HG02610 (cell line): ENCODE results near the gene AQP9.
"Not testable (repeated sequence)": the region's sequence is repeated elsewhere in the genome, so short reads cannot be mapped to it uniquely, and the experiment has no call there.

Source experiments
- ATAC-seq: cut with Tn5 transposase; IDR thresholded peaks from one replicate; pipeline ENCODE4 v1.9.1; 2021; ENCODE audit warnings: mild to moderate bottlenecking, moderate library complexity; ENCODE audit not compliant: unreplicated experiment

AQP9 gene, protein sequence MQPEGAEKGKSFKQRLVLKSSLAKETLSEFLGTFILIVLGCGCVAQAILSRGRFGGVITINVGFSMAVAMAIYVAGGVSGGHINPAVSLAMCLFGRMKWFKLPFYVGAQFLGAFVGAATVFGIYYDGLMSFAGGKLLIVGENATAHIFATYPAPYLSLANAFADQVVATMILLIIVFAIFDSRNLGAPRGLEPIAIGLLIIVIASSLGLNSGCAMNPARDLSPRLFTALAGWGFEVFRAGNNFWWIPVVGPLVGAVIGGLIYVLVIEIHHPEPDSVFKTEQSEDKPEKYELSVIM

DNA sequence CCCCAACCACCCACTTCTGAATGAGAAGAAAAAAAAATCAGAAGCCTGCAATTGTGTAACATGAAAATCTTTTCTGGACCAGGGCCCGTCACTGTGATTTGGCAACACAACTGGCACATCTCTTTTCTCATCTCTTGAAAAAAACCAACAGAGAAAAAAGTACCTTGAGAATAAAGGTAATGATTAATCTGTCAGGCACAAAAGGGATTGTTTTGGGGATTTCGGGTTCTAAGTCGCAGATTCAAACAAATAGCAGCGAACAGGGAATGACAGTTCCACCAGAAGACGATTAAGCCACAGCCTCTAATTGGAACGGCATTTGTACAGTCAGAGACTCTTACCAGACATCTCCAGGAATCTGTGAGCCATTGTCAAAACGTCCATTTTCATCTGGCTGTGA, at the start of gene AQP9:
Gene AQP9, plus strand, starts transcription at position 276 of the 400 bp plus-strand sequence. CDS start 185 bp downstream, outside the sequence.
- no peak for ATAC-seq

- no peak for ATAC-seq
Measured at GRCh38 chr15:58095415-58095814, 42.8 kb upstream of the AQP9 start.

- ATAC-seq = no peak
Measured at GRCh38 chr15:58096529-58097084, 41.6 kb upstream of the AQP9 start.

- no peak for ATAC-seq
Measured at GRCh38 chr15:58103482-58103881, 34.7 kb upstream of the AQP9 start.

DNA sequence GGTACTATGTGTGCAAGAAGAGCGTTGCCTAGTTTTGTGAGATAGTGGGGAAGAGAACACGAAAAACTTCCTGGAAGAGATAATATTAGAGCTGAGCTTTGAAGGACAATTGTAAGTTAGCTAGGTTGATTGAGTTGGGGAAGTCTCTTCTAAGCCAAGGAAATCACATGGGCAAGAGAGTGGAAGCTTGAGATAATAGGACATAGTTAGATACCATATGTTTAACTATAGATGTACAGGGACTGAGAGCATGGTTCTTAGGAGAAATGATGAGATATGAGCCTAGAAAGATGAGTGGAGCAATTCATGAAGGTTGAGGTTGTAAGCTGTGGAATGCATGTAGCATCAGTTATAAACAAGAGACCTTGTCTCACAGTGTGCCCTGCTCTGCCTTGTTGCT, 30.1 kb upstream of the AQP9 start:
- no peak for ATAC-seq

GRCh38 chr15:58109419-58109818, 28.8 kb upstream of the AQP9 start:
- ATAC-seq = no peak

DNA sequence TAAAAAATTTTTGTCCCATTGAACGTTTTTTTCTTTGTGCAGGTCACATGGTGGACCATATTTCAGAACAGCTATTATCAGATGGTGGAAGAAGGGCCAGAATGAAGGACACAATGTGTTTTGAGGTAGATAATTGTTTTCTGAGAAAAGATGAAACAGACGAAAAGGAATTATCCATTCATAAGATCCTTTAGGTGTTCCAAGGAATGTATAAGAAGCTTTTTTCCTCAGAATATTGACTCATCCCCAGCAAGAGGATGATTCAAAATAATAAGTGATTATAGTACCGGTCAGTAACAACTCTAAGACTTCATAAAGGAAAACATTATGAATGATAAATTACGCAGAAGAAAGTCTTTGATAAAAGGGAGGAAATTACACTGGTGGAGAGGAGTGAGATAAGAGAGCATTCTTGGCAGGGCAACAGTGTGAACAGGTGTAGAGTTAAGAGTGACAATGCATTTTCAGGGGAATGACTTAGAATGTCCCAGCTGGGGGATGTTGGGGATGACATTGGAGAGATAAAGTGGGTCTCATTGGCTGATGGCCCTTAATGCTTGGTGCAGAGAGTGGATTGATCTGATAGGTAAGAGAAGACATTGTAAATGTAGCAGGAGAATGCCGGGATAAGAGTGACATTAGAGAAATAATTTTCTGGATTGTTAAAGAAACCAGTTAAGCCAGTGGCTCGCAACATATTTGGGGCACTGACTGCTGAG, 27.0 kb upstream of the AQP9 start:
- ATAC-seq = no peak

GRCh38 chr15:58111718-58112104, 26.5 kb upstream of the AQP9 start:
- ATAC-seq = no peak

GRCh38 chr15:58113358-58113757, 24.8 kb upstream of the AQP9 start:
- ATAC-seq = not testable (repeated sequence)

GRCh38 chr15:58114388-58114787, 23.8 kb upstream of the AQP9 start:
- ATAC-seq = no peak

- ATAC-seq = no peak
Measured at GRCh38 chr15:58114812-58115211, 23.4 kb upstream of the AQP9 start.

DNA sequence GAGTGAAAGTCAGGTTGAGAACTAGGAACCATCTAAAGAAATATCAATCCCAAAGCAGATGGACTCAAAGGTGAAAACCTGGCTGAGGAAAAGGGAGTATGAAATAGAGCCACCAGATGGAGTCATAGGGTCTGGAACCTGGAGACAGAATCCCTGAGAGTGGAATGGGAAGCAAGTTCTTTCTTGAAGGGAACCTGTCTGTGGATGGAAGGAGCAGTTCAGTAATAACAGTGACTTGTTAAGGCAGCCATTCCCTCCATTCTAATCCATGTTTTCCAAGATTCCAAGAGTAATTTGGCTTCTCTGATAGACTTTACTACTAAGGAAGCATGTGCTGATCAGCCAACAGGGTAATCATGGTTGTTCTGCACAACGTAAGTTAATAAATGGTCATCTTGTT, 22.5 kb upstream of the AQP9 start:
- no peak for ATAC-seq

GRCh38 chr15:58117619-58118018, 20.6 kb upstream of the AQP9 start:
- ATAC-seq = no peak

DNA sequence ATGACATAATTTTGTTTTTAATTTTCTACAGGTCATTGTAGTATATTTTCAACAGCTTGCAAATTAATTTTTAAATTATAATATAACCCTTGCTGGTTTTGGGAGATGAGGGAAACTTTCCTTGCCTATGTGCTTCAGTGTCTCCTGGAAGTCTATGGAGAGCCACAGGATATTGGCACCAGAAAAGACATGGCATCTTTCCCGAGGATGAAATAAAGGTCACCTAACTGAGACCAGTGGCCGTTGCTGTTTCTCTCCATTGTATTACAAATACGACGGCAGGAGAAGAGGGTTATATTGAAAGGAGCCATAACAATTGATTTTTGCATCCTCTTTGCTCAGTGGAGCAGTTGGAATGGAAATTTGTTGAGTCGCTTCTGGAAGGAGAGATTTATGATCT, 19.9 kb upstream of the AQP9 start:
- ATAC-seq = no peak

DNA sequence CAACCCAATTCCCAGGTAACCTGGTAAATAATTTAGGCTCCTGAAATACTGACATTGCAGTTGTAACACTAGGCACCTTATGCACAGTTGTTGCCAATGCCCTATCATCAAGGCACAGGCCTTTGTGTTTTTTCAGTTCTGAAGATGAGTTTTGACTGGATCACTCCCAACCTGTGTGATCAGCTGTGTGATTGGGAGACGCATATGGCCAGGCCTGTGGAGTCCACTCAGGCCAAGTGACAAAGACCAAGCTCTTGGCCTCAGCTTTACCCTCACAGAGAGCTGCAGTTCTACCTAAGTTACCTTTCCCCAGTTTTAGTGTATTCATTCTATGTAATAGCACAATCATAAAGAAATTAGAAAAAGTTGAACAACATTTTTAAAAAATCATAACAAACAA, 19.2 kb upstream of the AQP9 start:
- ATAC-seq = no peak

- no peak for ATAC-seq
Measured at GRCh38 chr15:58124585-58124984, 13.6 kb upstream of the AQP9 start.

- no peak for ATAC-seq
Measured at GRCh38 chr15:58125333-58125732, 12.8 kb upstream of the AQP9 start.

DNA sequence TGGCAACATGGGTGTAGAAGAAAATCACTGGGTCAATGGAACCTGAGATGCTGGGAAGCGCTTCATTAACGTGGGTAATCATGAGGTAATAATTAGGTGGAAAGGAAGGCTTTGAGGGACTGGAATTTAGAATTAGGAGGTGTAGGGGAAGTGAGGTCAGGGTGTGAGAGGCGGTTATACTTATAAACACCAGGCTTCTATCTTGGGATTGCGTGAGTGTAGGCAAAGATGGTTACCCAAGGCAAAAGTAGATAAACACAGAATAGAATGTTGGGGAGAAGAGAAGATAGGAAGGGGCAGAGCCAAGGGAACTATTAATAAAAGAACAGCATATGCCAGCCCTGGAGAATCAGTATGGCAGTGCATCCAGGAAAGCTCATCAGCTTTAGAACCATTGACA, 3.3 kb upstream of the AQP9 start:
- no peak for ATAC-seq

DNA sequence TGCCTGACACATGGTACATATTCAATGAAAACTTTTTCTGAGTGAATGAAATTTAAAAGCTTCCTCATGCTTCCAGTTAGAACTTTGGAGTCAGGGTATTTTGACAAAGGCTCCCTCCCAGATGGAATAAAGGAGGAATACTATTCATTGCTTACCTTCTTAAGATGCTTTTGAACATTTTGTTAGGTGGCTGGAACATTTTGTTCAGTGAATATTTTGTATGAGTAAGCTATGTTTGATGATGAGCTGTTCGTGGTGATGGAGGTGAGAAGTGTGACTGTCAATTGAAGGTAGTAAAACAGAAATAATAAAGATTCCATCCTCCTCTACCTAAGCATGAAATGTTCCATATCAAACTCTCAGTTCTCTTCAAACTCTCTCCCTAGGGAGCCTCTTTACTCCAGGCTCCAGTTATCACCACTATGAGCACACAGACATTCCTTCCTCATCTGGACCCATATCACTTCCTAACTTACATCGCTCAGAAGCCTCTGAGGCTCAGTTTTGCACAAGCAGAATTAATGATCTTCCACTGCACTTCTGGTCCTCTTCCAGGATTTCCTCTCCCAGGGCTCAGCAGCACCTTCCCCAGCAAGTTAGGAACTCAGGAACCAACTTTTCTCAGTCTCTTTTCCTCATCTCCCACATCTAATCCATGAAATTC, 2.5 kb upstream of the AQP9 start:
- ATAC-seq = no peak

DNA sequence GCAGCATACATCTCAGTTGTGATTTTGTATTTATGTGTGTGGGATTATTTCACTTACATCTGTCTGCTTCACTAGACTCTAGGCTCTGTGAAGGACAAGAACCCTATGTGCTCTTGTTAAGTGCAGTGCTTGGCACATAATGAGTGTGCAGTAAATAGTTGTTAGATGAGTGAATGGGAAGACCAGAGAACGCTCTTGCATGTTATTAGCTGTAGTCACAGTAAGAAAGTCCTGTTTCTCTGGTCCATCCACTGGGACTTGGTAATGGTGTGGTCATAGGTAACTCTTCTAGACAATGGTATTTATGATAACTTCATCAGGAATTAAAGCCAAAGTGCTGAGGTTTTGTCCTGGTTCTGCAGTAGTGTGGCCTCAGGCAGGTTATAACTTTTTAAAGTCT, 1.4 kb upstream of the AQP9 start:
- no peak for ATAC-seq

GRCh38 chr15:58137686-58138085, 495 bp upstream of the AQP9 start:
- ATAC-seq = no peak
